Fibroblast of upper back skin (primary cell): ENCODE data around the gene SLC10A3.
"Not testable (repeated sequence)": the region's sequence is repeated elsewhere in the genome, so short reads cannot be mapped to it uniquely, and the experiment has no call there.

Experiments
- DNase-seq: peaks from one replicate; pipeline ENCODE4 v3.0.0-alpha.2; 2013

SLC10A3 gene

GRCh38 chrX:154509455-154509854, 19.0 kb upstream of the SLC10A3 start:
- no peak for DNase-seq

GRCh38 chrX:154508384-154508745, 17.9 kb upstream of the SLC10A3 start:
- DNase-seq = no peak

GRCh38 chrX:154507673-154508383, 17.4 kb upstream of the SLC10A3 start:
- DNase-seq = no peak

GRCh38 chrX:154506483-154507332, 16.3 kb upstream of the SLC10A3 start:
- DNase-seq = no peak

GRCh38 chrX:154505734-154506133, 15.3 kb upstream of the SLC10A3 start:
- peak; percentile 25 for DNase-seq

- DNase-seq = no peak
Observed at GRCh38 chrX:154502989-154503388, 12.6 kb upstream of the SLC10A3 start.

- DNase-seq = no peak
Observed at GRCh38 chrX:154502098-154502497, 11.7 kb upstream of the SLC10A3 start.

GRCh38 chrX:154501423-154501822, 11.0 kb upstream of the SLC10A3 start:
- not testable (repeated sequence) for DNase-seq

GRCh38 chrX:154496591-154497137, 6.2 kb upstream of the SLC10A3 start:
- DNase-seq = not testable (repeated sequence)

GRCh38 chrX:154495472-154495922, 5.1 kb upstream of the SLC10A3 start:
- no peak for DNase-seq

- DNase-seq = no peak
Observed at GRCh38 chrX:154494715-154495114, 4.3 kb upstream of the SLC10A3 start.

- peak; percentile 49 for DNase-seq
Observed at GRCh38 chrX:154490021-154490413, 412 bp downstream of the SLC10A3 start.

GRCh38 chrX:154489182-154489581, 1.2 kb downstream of the SLC10A3 start:
- DNase-seq = no peak

- DNase-seq = no peak
Observed at GRCh38 chrX:154488336-154489075, 1.9 kb downstream of the SLC10A3 start.

- DNase-seq = no peak
Observed at GRCh38 chrX:154487518-154488290, 2.7 kb downstream of the SLC10A3 start.

- peak; percentile 42 for DNase-seq
Observed at GRCh38 chrX:154486396-154487207, 3.8 kb downstream of the SLC10A3 start, which contains the start of gene UBL4A. Gene UBL4A (minus strand): TSS chrX:154486615. CDS start chrX:154486584, 31 bp downstream.

GRCh38 chrX:154486052-154486395, 4.4 kb downstream of the SLC10A3 start:
- DNase-seq = no peak

- DNase-seq = no peak
Observed at GRCh38 chrX:154485150-154486051, 5.0 kb downstream of the SLC10A3 start.

GRCh38 chrX:154484255-154485149, 5.9 kb downstream of the SLC10A3 start:
- DNase-seq = no peak
